Mesenchymal stem cell (in vitro differentiated cells and primary cell): ENCODE data around the gene CAV3.

Source experiments
- DNase-seq: peaks from one replicate; pipeline ENCODE4 v3.0.0-alpha.2; 2013
- H2AFZ ChIP-seq: one replicate; pipeline ENCODE4 v1.6.1; 2013; ENCODE audit warnings: low read depth, mild to moderate bottlenecking, control low read depth, inconsistent platforms, low read length, moderate library complexity
- H2AK5ac ChIP-seq: 2 replicates; pipeline ENCODE4 v1.6.1; 2013; ENCODE audit warnings: low read length, moderate library complexity, mild to moderate bottlenecking, inconsistent platforms; ENCODE audit not compliant: severe bottlenecking
- H2BK120ac ChIP-seq: one replicate; pipeline ENCODE4 v1.6.1; 2013; ENCODE audit warnings: low read depth, mild to moderate bottlenecking, inconsistent platforms, low read length, moderate library complexity
- H2BK12ac ChIP-seq, 2 experiments: one replicate each; pipeline ENCODE4 v1.6.1; 2013; ENCODE audit warnings: inconsistent platforms in 2 of 2, low read length in 2 of 2, mild to moderate bottlenecking in 2 of 2, moderate library complexity in 2 of 2, control low read depth in 1 of 2
- H2BK15ac ChIP-seq: one replicate; pipeline ENCODE4 v1.6.1; 2013; ENCODE audit warnings: mild to moderate bottlenecking, low read depth, inconsistent platforms; ENCODE audit not compliant: poor library complexity, severe bottlenecking
- H2BK5ac ChIP-seq: 2 replicates; pipeline ENCODE4 v1.6.1; 2013; ENCODE audit warnings: low read depth, mild to moderate bottlenecking, low read length, control low read depth, inconsistent platforms; ENCODE audit not compliant: poor library complexity, severe bottlenecking
- H3K14ac ChIP-seq, 2 experiments: one replicate each; pipeline ENCODE4 v1.6.1; 2013; ENCODE audit warnings: inconsistent platforms in 2 of 2, low read length in 2 of 2, control low read depth in 1 of 2, mild to moderate bottlenecking in 1 of 2, moderate library complexity in 1 of 2
- H3K18ac ChIP-seq, 2 experiments: one replicate each; pipeline ENCODE4 v1.6.1; 2013; ENCODE audit warnings: inconsistent platforms in 2 of 2, low read length in 2 of 2, control low read depth in 1 of 2, low read depth in 1 of 2, mild to moderate bottlenecking in 1 of 2
- H3K23ac ChIP-seq, 2 experiments: one replicate each; pipeline ENCODE4 v1.6.1; 2013; ENCODE audit warnings: inconsistent platforms in 2 of 2, low read length in 2 of 2, mild to moderate bottlenecking in 2 of 2, moderate library complexity in 2 of 2, control low read depth in 1 of 2
- H3K27ac ChIP-seq: 2 replicates; pipeline ENCODE4 v1.5.1; 2013; ENCODE audit warnings: mild to moderate bottlenecking, moderate library complexity, low read length, control low read depth, inconsistent platforms; ENCODE audit not compliant: poor library complexity, severe bottlenecking
- H3K27me3 ChIP-seq, 2 experiments: 2 replicates each; pipeline versions ENCODE4 v1.6.1 to v1.7.0; 2013; ENCODE audit warnings: low read length in 2 of 2, mild to moderate bottlenecking in 2 of 2, moderate library complexity in 2 of 2, control low read depth in 1 of 2, inconsistent platforms in 1 of 2; ENCODE audit not compliant: control insufficient read depth in 1 of 2, insufficient read depth in 1 of 2
- H3K36me3 ChIP-seq, 2 experiments: 2 replicates each; pipeline versions ENCODE4 v1.6.1 to v1.7.0; 2013; ENCODE audit warnings: low read length in 2 of 2, control low read depth in 1 of 2, inconsistent platforms in 1 of 2, low read depth in 1 of 2, mild to moderate bottlenecking in 1 of 2; ENCODE audit not compliant: insufficient read depth in 2 of 2, control insufficient read depth in 1 of 2
- H3K4ac ChIP-seq, 2 experiments: one replicate each; pipeline ENCODE4 v1.6.1; 2013; ENCODE audit warnings: inconsistent platforms in 2 of 2, low read length in 2 of 2, mild to moderate bottlenecking in 2 of 2, moderate library complexity in 2 of 2, control low read depth in 1 of 2, low read depth in 1 of 2
- H3K4me1 ChIP-seq: 2 replicates; pipeline ENCODE4 v1.6.1; 2013; ENCODE audit warnings: low read depth, low read length, control low read depth; ENCODE audit not compliant: control insufficient read depth, insufficient read depth
- H3K4me2 ChIP-seq: 2 replicates; pipeline ENCODE4 v1.6.1; 2013; ENCODE audit warnings: low read length, mild to moderate bottlenecking, inconsistent platforms; ENCODE audit not compliant: poor library complexity, severe bottlenecking
- H3K4me3 ChIP-seq, 2 experiments: 2 replicates each; pipeline versions ENCODE4 v1.5.1 to v1.7.0; 2013; ENCODE audit warnings: low read length in 2 of 2, mild to moderate bottlenecking in 2 of 2, control low read depth in 1 of 2, low read depth in 1 of 2; ENCODE audit not compliant: insufficient read depth in 1 of 2
- H3K79me1 ChIP-seq: replicated peaks from 2 replicates; pipeline ENCODE4 v1.6.1; 2013; ENCODE audit warnings: mild to moderate bottlenecking, control low read depth, low read length, inconsistent platforms; ENCODE audit not compliant: poor library complexity, severe bottlenecking
- H3K9ac ChIP-seq: 2 replicates; pipeline ENCODE4 v1.7.0; 2013; ENCODE audit warnings: mild to moderate bottlenecking, low read length, moderate library complexity
- H3K9me3 ChIP-seq: 2 replicates; pipeline ENCODE4 v1.7.0; 2013; ENCODE audit warnings: mild to moderate bottlenecking, low read length; ENCODE audit not compliant: control insufficient read depth
- H4K8ac ChIP-seq: one replicate; pipeline ENCODE4 v1.6.1; 2013; ENCODE audit warnings: inconsistent platforms, mild to moderate bottlenecking, low read length, moderate library complexity
- H4K91ac ChIP-seq: one replicate; pipeline ENCODE4 v1.6.1; 2013; ENCODE audit warnings: mild to moderate bottlenecking, low read length, inconsistent platforms
- WGBS: methylation state at CpG from one replicate; pipeline ENCODE4 v1.1.7; 2013; ENCODE audit warnings: mixed read lengths; 5-methylcytosine and 5-hydroxymethylcytosine counted together

Gene CAV3

GRCh38 chr3:8762607-8763377 is 29.2 kb downstream of the CAV3 start:
- Histone ChIP-seq H3K9me3 (no peaks in the 10 kb centered on the region), H3K4me3 (no peak overlapping the region), H3K4ac (no peak overlapping the region), H3K27ac (no peak overlapping the region), H3K27me3 (peaks cover 0 to 44% of the 10 kb centered on the region in 2 experiments), H3K9ac (no peak overlapping the region), H2AFZ (no peak overlapping the region), H3K18ac (no peak overlapping the region), H2BK15ac (no peak overlapping the region), H3K23ac (no peak overlapping the region), H3K4me2 (no peak overlapping the region), H2AK5ac (no peak overlapping the region), H4K91ac (no peak overlapping the region), H3K14ac (no peak overlapping the region), H3K4me1 (peaks cover 47% of the 10 kb centered on the region), H2BK12ac (no peak overlapping the region), H3K79me1 (peaks cover 18% of the 10 kb centered on the region), H2BK120ac (no peak overlapping the region), H3K36me3 (peaks cover 0 to 70% of the 10 kb centered on the region in 2 experiments), H2BK5ac (no peak overlapping the region), H4K8ac (no peak overlapping the region)
- DNase-seq, result no peak
- WGBS, result 95% methylated on average over 10 of the region's 11 CpGs

- H3K23ac ChIP-seq, result no peak overlapping the region
- no peak overlapping the region for H3K9ac ChIP-seq
- no peak overlapping the region for H2AFZ ChIP-seq
- H2BK15ac ChIP-seq, result no peak overlapping the region
- H4K91ac ChIP-seq, result no peak overlapping the region
- no peak overlapping the region for H2AK5ac ChIP-seq
- no peak overlapping the region for H2BK5ac ChIP-seq
- peaks cover 17% of the 10 kb centered on the region for H3K79me1 ChIP-seq
- H3K27ac ChIP-seq, result no peak overlapping the region
- H3K36me3 ChIP-seq, result peaks cover 0 to 66% of the 10 kb centered on the region in 2 experiments
- no peak overlapping the region for H3K18ac ChIP-seq
- no peak overlapping the region for H3K4me3 ChIP-seq
- H2BK12ac ChIP-seq, result no peak overlapping the region
- 91% methylated on average over 6 of the region's 6 CpGs for WGBS
- no peak overlapping the region for H3K14ac ChIP-seq
- no peak overlapping the region for H3K4ac ChIP-seq
- no peaks in the 10 kb centered on the region for H3K9me3 ChIP-seq
- H3K4me1 ChIP-seq, result peaks cover 40% of the 10 kb centered on the region
- no peak for DNase-seq
- no peak overlapping the region for H3K4me2 ChIP-seq
- peaks cover 0 to 57% of the 10 kb centered on the region in 2 experiments for H3K27me3 ChIP-seq
- no peak overlapping the region for H4K8ac ChIP-seq
- H2BK120ac ChIP-seq, result no peak overlapping the region
Observed at GRCh38 chr3:8764528-8764927, 30.9 kb downstream of the CAV3 start.

GRCh38 chr3:8765528-8765927 is 31.9 kb downstream of the CAV3 start:
- peaks cover 38% of the 10 kb centered on the region for H3K4me1 ChIP-seq
- H3K27ac ChIP-seq, result no peak overlapping the region
- H3K18ac ChIP-seq, result no peak overlapping the region
- WGBS, result 88% methylated on average over 4 of the region's 4 CpGs
- H3K4me2 ChIP-seq, result peak overlapping the region; percentile 76
- H2BK12ac ChIP-seq, result no peak overlapping the region
- H2BK5ac ChIP-seq, result no peak overlapping the region
- H3K9me3 ChIP-seq, result no peaks in the 10 kb centered on the region
- peaks cover 0 to 56% of the 10 kb centered on the region in 2 experiments for H3K36me3 ChIP-seq
- no peak overlapping the region for H3K4ac ChIP-seq
- no peak overlapping the region for H2AFZ ChIP-seq
- no peak overlapping the region for H2AK5ac ChIP-seq
- no peak overlapping the region for H3K9ac ChIP-seq
- H3K4me3 ChIP-seq, result no peak overlapping the region
- no peak overlapping the region for H2BK15ac ChIP-seq
- H3K79me1 ChIP-seq, result peaks cover 11% of the 10 kb centered on the region
- no peak overlapping the region for H4K8ac ChIP-seq
- no peak overlapping the region for H2BK120ac ChIP-seq
- H3K27me3 ChIP-seq, result peaks cover 0 to 60% of the 10 kb centered on the region in 2 experiments
- H4K91ac ChIP-seq, result no peak overlapping the region
- no peak for DNase-seq
- H3K23ac ChIP-seq, result no peak overlapping the region
- no peak overlapping the region for H3K14ac ChIP-seq

GRCh38 chr3:8766148-8766547 is 32.5 kb downstream of the CAV3 start:
- H4K8ac ChIP-seq, result no peak overlapping the region
- no peak overlapping the region for H2BK15ac ChIP-seq
- H3K4me3 ChIP-seq, result peak overlapping the region in 1 of 2 experiments; percentile 28
- H3K36me3 ChIP-seq, result peaks cover 0 to 50% of the 10 kb centered on the region in 2 experiments
- peak overlapping the region; percentile 76 for H3K4me2 ChIP-seq
- peaks cover 39% of the 10 kb centered on the region for H3K4me1 ChIP-seq
- no peak for DNase-seq
- WGBS, result 100% methylated on average over 1 of the region's 2 CpGs
- H3K27me3 ChIP-seq, result peaks cover 0 to 62% of the 10 kb centered on the region in 2 experiments
- no peak overlapping the region for H3K27ac ChIP-seq
- H2BK12ac ChIP-seq, result no peak overlapping the region
- H2AFZ ChIP-seq, result no peak overlapping the region
- H3K4ac ChIP-seq, result no peak overlapping the region
- H4K91ac ChIP-seq, result no peak overlapping the region
- no peak overlapping the region for H3K23ac ChIP-seq
- no peak overlapping the region for H2BK120ac ChIP-seq
- H3K79me1 ChIP-seq, result peaks cover 12% of the 10 kb centered on the region
- no peak overlapping the region for H2BK5ac ChIP-seq
- no peak overlapping the region for H3K14ac ChIP-seq
- no peak overlapping the region for H3K9ac ChIP-seq
- H2AK5ac ChIP-seq, result peak overlapping the region; percentile 33
- no peaks in the 10 kb centered on the region for H3K9me3 ChIP-seq
- no peak overlapping the region for H3K18ac ChIP-seq
